NCI-H774 (cell line): ENCODE results near the gene PSKH1.
"Not testable (repeated sequence)": the region's sequence is repeated elsewhere in the genome, so short reads cannot be mapped to it uniquely, and the experiment has no call there.

Source experiments
- DNase-seq: peaks from one replicate; lab custom pipeline; 2025; lab: John Stamatoyannopoulos, UW

Gene PSKH1

DNA sequence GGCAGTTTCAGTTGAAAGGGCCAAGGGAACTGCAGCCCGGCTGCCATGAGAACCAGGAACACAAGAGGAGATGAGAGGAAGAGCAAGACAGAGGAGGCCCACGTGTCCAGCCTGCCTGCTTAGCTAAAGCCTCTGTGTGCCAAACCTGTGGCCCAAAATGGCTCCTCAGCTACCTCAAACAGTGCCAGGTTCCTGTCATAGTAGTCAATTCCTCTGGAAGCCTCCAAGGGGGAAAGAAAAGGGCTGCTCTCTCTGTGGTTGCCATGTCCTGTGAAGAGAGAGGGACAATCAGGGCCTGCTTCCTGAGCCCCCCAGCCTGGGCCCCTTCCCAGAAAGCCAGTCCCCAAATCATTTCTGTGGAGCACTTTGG lies 70.2 kb downstream of the PSKH1 start:
- DNase-seq, result no peak

- DNase-seq, result no peak
Measured at GRCh38 chr16:67963662-67964321, 70.7 kb downstream of the PSKH1 start.

DNA sequence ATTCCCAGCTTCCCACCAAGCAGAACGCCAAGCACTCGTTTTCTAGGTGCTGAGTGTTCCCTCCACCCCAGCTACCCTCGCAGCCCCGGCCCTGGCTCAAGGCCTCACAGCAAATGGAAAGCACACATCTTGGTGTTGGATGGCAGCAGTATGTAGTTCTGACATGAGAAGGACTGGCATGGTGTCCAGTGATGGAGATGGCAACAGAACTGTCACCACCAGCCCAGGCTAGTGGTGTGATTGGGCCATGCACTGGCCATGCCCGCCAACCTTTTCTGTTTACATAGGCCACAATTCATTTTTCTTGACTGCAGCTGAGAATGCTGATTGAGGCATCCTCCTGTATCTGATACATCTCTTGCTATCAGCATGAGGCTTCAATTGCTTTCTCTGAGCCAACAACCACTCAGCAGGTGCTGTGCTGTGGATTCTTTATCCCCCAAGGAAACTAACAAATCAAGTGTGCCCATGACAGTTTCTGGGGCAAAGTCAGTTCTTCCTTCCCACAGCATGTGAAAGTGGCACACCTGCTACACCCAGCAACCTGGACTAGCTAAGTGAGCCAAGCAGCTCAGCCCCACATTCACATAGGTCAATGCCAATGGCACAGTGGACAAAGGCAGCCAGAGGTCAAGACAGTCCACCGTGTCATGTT lies 71.5 kb downstream of the PSKH1 start:
- no peak for DNase-seq

- DNase-seq, result no peak
Measured at GRCh38 chr16:67965668-67966548, 72.9 kb downstream of the PSKH1 start.

- DNase-seq, result no peak
Measured at GRCh38 chr16:67966549-67967182, 73.6 kb downstream of the PSKH1 start.

DNA sequence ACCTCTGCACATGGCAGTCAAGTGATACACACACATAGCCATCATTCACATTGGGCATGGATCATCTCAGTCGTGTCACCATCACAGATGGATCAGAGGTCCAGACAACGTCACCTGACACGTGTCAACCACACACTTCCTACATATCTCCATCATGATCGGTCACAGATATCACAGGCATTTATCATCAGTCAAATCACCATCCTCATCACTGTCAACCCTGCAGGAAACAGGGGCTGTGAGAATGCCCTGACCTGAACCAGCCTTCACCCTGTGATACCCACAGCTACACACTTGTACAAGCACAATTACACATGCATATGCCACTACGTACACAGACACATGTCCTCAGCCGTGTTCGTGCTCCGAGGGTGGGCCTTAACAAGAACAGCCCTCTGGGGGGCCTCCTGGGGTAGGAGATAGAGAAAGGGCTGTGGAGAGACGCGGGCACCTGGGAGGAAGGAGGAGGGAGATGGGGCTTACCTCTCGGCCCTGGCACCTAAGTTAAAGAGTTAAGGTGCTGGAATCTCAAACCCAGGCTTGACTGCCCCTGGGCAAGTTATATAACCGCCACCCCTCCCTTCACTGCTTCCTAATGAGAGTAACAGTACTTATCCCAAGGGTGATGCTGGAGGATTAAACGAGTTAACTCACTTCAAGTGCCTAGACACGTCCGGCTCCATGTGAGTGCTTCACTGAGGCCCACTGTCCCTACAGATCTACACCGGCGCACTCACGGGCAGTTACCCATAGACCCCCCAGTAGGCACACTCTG lies 74.3 kb downstream of the PSKH1 start:
- no peak for DNase-seq

- no peak for DNase-seq
Measured at GRCh38 chr16:67967958-67968399, 74.9 kb downstream of the PSKH1 start.

- DNase-seq, result peak; percentile 28
Measured at GRCh38 chr16:67968400-67969253, 75.6 kb downstream of the PSKH1 start, which contains the start of gene SLC12A4. TSS of gene SLC12A4 (minus strand) at chr16:67968637. CDS start at chr16:67968553, 84 bp downstream.

- no peak for DNase-seq
Measured at GRCh38 chr16:67969254-67970039, 76.4 kb downstream of the PSKH1 start.

DNA sequence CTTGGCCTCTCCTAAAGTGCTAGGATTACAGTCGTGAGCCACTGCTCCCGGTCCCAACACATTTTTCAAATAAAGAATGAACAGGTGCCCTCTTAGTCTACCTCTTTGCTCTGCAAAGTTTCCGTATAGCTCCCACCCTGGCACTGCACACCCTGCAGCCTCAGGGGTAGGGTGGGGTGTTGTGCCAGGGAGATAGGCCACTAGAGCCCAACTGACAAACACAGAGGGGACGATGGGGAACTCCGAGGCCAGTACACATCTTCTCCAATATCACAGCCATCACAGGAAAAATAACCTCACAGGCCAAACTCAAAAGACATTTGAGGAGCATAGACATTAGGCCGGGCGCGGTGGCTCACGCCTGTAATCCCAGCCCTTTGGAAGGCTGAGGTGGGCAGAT lies 78.1 kb downstream of the PSKH1 start:
- DNase-seq, result no peak

DNA sequence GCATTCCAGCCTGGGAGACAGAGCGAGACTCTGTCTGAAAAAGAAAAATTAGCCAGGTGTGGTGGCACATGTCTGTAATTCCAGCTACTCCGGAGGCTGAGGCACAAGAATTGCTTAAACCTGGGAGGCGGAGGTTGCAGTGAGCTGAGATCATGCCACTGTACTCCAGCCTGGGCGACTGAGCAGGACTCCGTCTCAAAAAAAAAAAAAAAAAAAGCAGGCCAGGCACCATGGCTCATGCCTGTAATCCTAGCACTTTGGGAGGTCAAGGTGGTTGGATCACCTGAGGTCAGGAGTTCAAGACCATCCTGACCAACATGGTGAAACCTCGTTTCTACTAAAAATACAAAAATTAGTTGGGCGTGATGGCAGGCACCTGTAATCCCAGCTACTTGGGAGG lies 79.2 kb downstream of the PSKH1 start:
- DNase-seq, result not testable (repeated sequence)

- no peak for DNase-seq
Measured at GRCh38 chr16:67975321-67976105, 82.5 kb downstream of the PSKH1 start.

DNA sequence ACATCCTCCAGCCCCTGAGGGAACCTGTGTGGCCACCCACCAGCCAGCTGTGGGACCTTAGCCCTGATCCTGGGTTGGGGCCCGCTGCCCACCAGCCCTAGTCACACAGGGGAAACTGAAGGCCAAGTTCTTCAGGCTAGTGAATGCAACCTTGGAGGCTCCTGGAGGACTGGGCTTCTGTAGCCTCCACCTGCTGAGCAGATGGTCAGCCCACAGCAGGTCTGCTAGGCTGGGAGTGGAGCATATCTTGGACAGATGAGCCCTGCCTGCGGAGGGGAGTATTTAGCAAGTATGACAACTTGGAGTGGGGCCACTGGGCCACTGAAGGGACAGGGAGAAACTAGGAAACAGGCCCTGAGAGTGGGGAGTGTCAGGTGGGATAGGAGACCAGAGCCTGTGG lies 83.2 kb downstream of the PSKH1 start:
- DNase-seq, result no peak

DNA sequence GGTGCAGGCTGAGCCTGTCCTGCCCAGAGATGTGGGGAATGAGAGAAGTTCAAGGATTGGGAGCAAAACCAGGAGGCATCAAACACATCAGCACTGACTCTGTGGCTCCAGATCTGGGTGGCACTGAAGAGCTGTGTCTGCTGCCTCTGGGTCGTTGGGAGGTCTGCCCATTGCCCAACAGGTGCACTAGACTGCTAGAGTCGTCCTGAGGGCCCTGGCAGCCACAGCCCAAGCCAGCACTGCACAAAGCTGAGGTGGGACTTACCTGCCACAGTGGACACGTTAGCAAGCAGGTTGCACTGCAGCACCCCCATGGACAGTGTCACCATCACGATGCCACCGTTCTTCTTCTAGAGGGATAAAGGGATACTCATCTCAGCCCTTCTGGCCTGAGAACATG lies 84.0 kb downstream of the PSKH1 start:
- DNase-seq, result no peak

- no peak for DNase-seq
Measured at GRCh38 chr16:67977469-67978227, 84.6 kb downstream of the PSKH1 start.
